Duodenal mucosa (tissue), 2 donors: ENCODE data around the gene NFE2L3.
"Not testable (repeated sequence)": the region's sequence is repeated elsewhere in the genome, so short reads cannot be mapped to it uniquely, and the experiment has no call there.

Experiments used
- H3K27ac ChIP-seq: one replicate; pipeline ENCODE4 v1.7.0; 2013; ENCODE audit warnings: low read depth, low read length
- H3K27me3 ChIP-seq, 2 donors: one replicate each; pipeline ENCODE4 v1.7.0; 2013; ENCODE audit warnings: low read length in 2 of 2, control low read depth in 1 of 2; ENCODE audit not compliant: insufficient read depth in 2 of 2, control insufficient read depth in 1 of 2
- H3K36me3 ChIP-seq, 2 donors: one replicate each; pipeline ENCODE4 v1.7.0; 2013; ENCODE audit warnings: low read length in 2 of 2, control low read depth in 1 of 2; ENCODE audit not compliant: insufficient read depth in 2 of 2, control insufficient read depth in 1 of 2
- H3K4me1 ChIP-seq, 2 donors: one replicate each; pipeline ENCODE4 v1.7.0; 2013; ENCODE audit warnings: low read length in 2 of 2, control low read depth in 1 of 2; ENCODE audit not compliant: insufficient read depth in 2 of 2, control insufficient read depth in 1 of 2
- H3K4me3 ChIP-seq, 2 donors: one replicate each; pipeline ENCODE4 v1.7.0; 2013; ENCODE audit warnings: low read length in 2 of 2, low read depth in 1 of 2
- H3K9ac ChIP-seq, 2 donors: one replicate each; pipeline ENCODE4 v1.7.0; 2013; ENCODE audit warnings: low read length in 2 of 2, low read depth in 1 of 2
- H3K9me3 ChIP-seq, 2 donors: one replicate each; pipeline ENCODE4 v1.7.0; 2013; ENCODE audit warnings: low read length in 2 of 2, control low read depth in 1 of 2; ENCODE audit not compliant: control insufficient read depth in 1 of 2

Gene NFE2L3

DNA sequence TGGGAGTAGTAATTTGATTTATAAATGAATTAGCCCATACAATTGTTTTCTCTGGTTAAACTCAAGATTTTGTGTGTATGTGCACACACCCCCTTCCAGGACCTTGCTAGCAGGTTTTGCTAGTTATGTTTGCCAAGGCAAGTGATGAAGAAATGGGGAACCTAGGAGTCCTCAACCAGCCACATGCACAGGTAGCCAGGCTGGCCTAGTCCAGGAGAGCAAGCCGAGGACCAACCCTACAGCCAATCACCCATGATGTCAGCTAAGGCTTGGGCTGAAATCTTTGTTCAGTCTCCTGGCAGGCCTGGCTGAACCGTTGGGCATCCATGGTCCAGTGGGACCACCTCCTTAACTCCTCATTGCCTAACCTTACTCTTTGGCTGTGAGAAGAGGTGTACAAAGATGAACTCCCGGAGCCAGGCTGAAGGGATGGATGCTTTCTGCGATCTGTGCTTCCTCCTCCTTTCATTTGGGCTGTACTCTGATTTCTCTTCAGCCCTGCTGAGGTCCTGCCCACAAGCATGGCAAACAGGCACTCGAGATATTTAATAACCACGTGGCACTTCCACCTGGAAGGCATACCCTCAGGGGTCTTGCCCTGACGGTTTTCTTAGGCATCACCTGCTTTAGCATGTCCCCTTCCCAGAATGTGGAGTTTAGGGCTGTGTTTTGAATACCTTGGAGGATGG, 26.4 kb downstream of the NFE2L3 start:
- H3K27ac ChIP-seq, result no peak overlapping the region
- no peaks in the 10 kb centered on the region for H3K9me3 ChIP-seq
- no peaks in the 10 kb centered on the region for H3K27me3 ChIP-seq
- no peak overlapping the region for H3K4me3 ChIP-seq
- peaks cover 0 to 12% of the 10 kb centered on the region in 2 donors for H3K4me1 ChIP-seq
- no peak overlapping the region for H3K9ac ChIP-seq
- no peaks in the 10 kb centered on the region for H3K36me3 ChIP-seq

DNA sequence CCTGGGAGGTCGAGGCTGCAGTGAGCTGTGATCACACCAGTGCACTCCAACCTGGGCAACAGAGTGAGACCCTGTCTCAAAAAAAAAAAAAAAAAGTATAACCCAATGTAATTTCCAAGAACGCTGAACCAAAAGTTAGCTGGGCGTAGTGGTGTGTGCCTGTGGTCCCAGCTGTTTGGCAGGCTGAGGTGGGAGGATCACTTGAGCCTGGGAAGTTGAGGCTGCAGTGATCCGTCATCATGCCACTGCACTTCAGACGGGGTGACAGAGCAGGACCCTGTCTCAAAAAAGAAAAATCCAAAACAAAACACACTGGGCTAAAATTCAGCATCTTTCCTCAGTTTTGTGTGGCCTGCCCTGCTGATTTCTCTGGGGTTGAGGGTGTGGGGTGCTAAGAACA, 27.4 kb downstream of the NFE2L3 start:
- Histone ChIP-seq H3K36me3 (no peaks in the 10 kb centered on the region), H3K9ac (no peak overlapping the region), H3K9me3 (no peaks in the 10 kb centered on the region), H3K4me1 (peaks cover 0 to 12% of the 10 kb centered on the region in 2 donors), H3K27me3 (no peaks in the 10 kb centered on the region), H3K4me3 (no peak overlapping the region), H3K27ac (no peak overlapping the region)

DNA sequence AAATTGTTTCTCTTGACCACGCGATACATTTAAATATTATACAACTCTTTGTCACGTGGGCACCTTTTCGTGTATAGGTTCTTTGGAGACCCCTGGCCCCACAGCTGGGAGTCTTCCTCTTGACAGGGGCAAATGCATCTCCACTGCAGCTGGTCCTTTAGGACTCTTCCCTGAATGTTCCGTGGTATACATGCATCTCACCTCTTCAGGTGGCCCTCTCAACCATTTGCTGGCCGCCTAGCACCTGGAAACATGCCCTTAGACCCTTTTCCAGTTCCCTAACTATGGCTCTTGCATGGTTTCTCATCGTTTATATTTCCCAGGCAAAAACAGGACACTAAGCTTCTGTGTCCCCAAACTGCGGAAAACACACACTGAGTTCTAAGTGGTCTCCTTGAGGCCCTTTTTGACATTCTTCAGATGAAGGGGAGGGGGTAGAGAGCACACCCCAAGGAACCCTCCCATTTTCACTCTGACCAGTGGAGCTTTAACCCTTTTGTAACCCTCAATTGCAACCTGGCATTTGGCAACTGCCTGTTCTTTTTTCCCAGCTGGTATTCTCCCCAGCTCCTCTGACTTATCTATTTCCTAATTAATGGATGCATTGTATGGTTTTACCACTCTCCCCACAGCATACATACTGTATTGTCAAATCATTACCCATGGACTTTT, 28.0 kb downstream of the NFE2L3 start:
- H3K9me3 ChIP-seq, result no peaks in the 10 kb centered on the region
- H3K9ac ChIP-seq, result no peak overlapping the region
- H3K4me1 ChIP-seq, result peaks cover 0 to 12% of the 10 kb centered on the region in 2 donors
- no peaks in the 10 kb centered on the region for H3K27me3 ChIP-seq
- no peak overlapping the region for H3K4me3 ChIP-seq
- peaks cover 0 to 3% of the 10 kb centered on the region in 2 donors for H3K36me3 ChIP-seq
- no peak overlapping the region for H3K27ac ChIP-seq

DNA sequence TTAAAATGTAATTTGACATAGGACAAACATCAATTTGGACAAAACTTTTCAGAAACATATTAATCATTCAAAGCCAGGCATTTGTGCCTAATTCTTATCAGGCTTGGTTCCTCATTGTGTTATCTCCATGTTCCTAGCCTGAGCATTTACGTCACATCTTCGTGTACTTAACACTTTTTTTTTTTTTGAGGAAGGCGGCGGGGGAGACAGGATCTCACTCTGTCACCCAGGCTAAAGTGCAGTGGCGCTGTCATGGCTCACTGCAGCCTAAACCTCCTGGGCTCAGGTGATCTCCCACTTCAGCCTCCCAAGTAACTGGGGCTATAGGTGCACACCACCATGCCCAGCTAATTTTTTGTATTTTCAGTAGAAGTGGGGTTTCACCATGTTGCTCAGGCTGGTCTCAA, 28.8 kb downstream of the NFE2L3 start:
- no peak overlapping the region for H3K27ac ChIP-seq

DNA sequence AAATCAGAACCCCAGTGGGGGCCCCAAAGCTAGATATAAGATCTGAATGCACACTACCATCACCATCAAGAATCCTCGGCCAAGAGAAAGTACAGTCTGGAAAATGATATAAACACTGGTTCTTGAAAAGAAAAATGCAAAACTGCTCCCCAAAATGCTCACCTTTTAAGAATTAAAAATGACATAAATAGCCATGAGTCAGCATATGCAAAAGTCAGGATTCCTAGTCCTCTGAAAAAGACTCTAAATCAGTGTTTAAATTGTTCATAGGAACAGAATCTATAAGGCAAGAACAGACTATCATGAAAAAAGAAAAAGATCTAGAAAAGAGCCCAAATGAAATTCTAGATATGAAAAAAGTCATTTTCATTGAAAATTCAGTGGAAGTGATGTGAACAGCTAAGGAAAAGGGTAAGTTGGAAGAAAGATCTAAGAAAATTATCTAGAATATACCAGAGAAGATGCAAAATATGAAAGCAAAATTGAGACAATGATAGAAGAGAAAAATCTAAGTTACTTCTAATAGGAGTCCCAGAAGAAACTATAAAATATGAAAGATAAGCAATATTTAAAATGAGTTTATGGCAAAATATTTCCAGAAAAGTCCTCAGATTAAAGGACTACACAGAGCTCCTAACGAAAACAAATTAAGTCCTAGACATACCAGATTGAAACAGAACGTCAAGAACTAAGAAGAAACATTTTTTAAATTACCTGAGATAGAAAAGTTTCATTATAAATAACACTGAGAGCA, 29.7 kb downstream of the NFE2L3 start:
- Histone ChIP-seq H3K27ac (no peak overlapping the region), H3K4me1 (peaks cover 0 to 12% of the 10 kb centered on the region in 2 donors), H3K4me3 (no peak overlapping the region)

More for the DNA sequence above, 28.8 kb downstream of the NFE2L3 start:
- no peaks in the 10 kb centered on the region for H3K9me3 ChIP-seq
- no peak overlapping the region for H3K9ac ChIP-seq
- H3K27me3 ChIP-seq, result no peaks in the 10 kb centered on the region
- H3K36me3 ChIP-seq, result peaks cover 0 to 6% of the 10 kb centered on the region in 2 donors
- H3K4me3 ChIP-seq, result no peak overlapping the region
- peaks cover 0 to 12% of the 10 kb centered on the region in 2 donors for H3K4me1 ChIP-seq

DNA sequence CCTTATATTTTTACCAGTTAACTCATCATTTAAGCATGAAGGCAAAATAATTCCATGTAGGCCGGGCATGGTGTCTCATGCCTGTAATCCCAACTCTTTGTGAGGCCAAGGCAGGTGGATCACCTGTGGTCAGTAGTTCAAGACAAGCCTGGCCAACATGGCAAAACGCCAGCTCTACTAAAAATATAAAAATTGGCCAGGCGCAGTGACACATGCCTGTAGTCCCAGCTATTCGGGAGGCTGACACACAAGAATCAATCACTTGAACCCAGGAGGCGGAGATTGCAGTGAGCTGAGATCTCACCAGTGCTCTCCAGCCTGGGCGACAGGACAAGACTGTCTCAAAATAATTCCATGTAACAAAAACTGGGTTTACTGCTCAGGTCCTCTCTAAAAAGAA, 30.3 kb downstream of the NFE2L3 start:
- no peak overlapping the region for H3K4me3 ChIP-seq
- peaks cover 0 to 6% of the 10 kb centered on the region in 2 donors for H3K36me3 ChIP-seq
- H3K9me3 ChIP-seq, result no peaks in the 10 kb centered on the region
- H3K27ac ChIP-seq, result no peak overlapping the region
- no peak overlapping the region for H3K9ac ChIP-seq
- no peaks in the 10 kb centered on the region for H3K27me3 ChIP-seq
- H3K4me1 ChIP-seq, result peaks cover 0 to 12% of the 10 kb centered on the region in 2 donors

More for the DNA sequence above, 29.7 kb downstream of the NFE2L3 start:
- Histone ChIP-seq H3K9ac (no peak overlapping the region), H3K36me3 (peaks cover 0 to 6% of the 10 kb centered on the region in 2 donors), H3K27me3 (no peaks in the 10 kb centered on the region), H3K9me3 (no peaks in the 10 kb centered on the region)

DNA sequence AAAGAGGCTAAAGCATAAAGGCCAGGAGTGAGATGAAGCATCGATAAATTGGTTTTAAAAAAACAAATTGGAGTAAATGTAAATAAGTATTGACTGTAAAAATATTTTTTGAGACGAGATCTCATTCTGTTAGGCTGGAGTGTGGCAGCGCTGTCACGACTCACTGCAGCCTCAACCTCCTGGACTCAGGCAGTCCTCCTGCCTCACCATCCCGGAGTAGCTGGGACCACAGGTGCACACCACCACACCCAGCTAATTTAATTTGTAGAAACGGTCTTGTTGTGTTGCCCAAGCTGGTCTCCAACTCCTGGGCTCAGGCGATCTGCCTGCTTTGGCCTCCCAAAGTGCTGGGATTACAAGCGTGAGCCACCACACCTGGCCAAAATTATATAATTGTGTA, 30.7 kb downstream of the NFE2L3 start:
- H3K9me3 ChIP-seq, result no peaks in the 10 kb centered on the region
- H3K4me1 ChIP-seq, result peaks cover 0 to 14% of the 10 kb centered on the region in 2 donors
- no peak overlapping the region for H3K27ac ChIP-seq
- H3K36me3 ChIP-seq, result peaks cover 1 to 7% of the 10 kb centered on the region in 2 donors
- H3K27me3 ChIP-seq, result no peaks in the 10 kb centered on the region
- H3K9ac ChIP-seq, result no peak overlapping the region
- no peak overlapping the region for H3K4me3 ChIP-seq

DNA sequence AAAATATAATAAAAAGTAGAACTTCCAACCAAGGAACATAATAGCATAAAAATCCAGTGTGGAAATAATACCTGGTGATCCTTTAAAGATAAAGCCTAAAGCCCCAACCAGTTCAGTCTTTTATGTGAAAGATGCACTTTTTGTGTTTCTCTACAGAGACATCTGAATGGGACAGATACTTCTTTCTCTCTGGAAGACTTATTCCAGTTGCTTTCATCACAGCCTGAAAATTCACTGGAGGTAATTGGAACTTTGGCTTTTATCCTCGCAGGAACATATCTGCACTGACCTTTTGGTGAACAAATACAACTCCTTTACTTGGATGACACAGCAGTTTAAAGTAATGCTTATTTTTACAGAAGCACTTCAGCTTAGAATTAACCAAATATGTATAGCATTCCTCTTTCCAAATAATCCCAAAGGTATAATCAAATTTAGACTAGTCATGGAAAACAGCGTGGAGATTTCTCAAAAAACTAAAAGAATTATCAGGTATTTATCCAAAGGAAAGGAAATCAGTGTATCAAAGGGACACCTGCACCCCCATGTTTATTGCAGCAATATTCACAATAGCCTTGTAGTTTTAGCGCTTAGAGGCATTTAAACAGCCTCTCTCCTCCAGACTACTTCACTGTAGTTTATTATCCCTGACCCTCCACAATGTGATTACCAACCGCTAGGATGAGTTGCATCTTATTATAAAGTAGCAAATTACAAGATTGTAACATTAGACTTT, 31.7 kb downstream of the NFE2L3 start:
- peaks cover 10 to 16% of the 10 kb centered on the region in 2 donors for H3K36me3 ChIP-seq
- H3K9ac ChIP-seq, result no peak overlapping the region
- peaks cover 0 to 18% of the 10 kb centered on the region in 2 donors for H3K4me1 ChIP-seq
- H3K27ac ChIP-seq, result no peak overlapping the region
- no peaks in the 10 kb centered on the region for H3K9me3 ChIP-seq
- H3K27me3 ChIP-seq, result no peaks in the 10 kb centered on the region
- H3K4me3 ChIP-seq, result no peak overlapping the region

DNA sequence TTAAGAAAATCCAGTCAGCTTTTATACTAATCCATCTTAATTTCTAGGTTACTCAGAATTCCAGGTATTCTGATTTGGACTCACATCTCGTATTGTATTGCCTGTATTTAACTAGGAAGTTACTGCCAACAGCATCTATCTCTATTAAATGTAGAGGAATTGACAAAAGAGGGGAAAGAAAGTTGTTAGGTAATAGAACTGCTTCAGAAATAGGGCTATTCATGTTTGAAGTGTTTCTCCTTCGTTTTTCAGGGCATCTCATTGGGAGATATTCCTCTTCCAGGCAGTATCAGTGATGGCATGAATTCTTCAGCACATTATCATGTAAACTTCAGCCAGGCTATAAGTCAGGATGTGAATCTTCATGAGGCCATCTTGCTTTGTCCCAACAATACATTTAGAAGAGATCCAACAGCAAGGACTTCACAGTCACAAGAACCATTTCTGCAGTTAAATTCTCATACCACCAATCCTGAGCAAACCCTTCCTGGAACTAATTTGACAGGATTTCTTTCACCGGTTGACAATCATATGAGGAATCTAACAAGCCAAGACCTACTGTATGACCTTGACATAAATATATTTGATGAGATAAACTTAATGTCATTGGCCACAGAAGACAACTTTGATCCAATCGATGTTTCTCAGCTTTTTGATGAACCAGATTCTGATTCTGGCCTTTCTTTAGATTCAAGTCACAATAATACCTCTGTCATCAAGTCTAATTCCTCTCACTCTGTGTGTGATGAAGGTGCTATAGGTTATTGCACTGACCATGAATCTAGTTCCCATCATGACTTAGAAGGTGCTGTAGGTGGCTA, 32.5 kb downstream of the NFE2L3 start:
- peaks cover 18 to 24% of the 10 kb centered on the region in 2 donors for H3K36me3 ChIP-seq
- not testable (repeated sequence) for H3K9ac ChIP-seq, H3K9me3 ChIP-seq, H3K27me3 ChIP-seq, H3K4me3 ChIP-seq, H3K27ac ChIP-seq
- peaks cover 0 to 18% of the 10 kb centered on the region in 2 donors for H3K4me1 ChIP-seq
